GM12891 (cell line): ENCODE results near the gene HNRNPC.
"Not testable (repeated sequence)": the region's sequence is repeated elsewhere in the genome, so short reads cannot be mapped to it uniquely, and the experiment has no call there.

Experiments used
- DNase-seq: peaks from one replicate; pipeline ENCODE4 v3.0.0; 2011; ENCODE audit warnings: low spot score; ENCODE audit not compliant: insufficient read length
- FAIRE-seq: peaks from 2 replicates; lab custom pipeline; 2011; peaks lifted over from hg19 to GRCh38; lab: Jason Lieb, UNC
- PAX5 ChIP-seq: IDR thresholded peaks from 2 replicates; pipeline ENCODE4 v1.6.1; 2011; ENCODE audit warnings: low read length, moderate library complexity, mild to moderate bottlenecking; ENCODE audit not compliant: insufficient read depth, severe bottlenecking
- POLR2A ChIP-seq: IDR thresholded peaks from 2 replicates; pipeline ENCODE4 v1.6.1; 2011; ENCODE audit warnings: low read depth, low read length, control low read depth
- POLR2AphosphoS5 ChIP-seq: IDR thresholded peaks from 2 replicates; pipeline ENCODE4 v1.6.1; 2011; ENCODE audit warnings: low read depth, low read length, control low read depth
- POU2F2 ChIP-seq: IDR thresholded peaks from 2 replicates; pipeline ENCODE4 v1.6.1; 2011; ENCODE audit warnings: low read depth, mild to moderate bottlenecking, control low read depth, low read length, moderate library complexity
- SPI1 ChIP-seq: IDR thresholded peaks from 2 replicates; pipeline ENCODE4 v1.6.1; 2011; ENCODE audit warnings: low read depth, low read length, control low read depth
- TAF1 ChIP-seq: IDR thresholded peaks from 2 replicates; pipeline ENCODE4 v1.6.1; 2011; ENCODE audit warnings: low read depth, low read length, control low read depth

Gene HNRNPC

DNA sequence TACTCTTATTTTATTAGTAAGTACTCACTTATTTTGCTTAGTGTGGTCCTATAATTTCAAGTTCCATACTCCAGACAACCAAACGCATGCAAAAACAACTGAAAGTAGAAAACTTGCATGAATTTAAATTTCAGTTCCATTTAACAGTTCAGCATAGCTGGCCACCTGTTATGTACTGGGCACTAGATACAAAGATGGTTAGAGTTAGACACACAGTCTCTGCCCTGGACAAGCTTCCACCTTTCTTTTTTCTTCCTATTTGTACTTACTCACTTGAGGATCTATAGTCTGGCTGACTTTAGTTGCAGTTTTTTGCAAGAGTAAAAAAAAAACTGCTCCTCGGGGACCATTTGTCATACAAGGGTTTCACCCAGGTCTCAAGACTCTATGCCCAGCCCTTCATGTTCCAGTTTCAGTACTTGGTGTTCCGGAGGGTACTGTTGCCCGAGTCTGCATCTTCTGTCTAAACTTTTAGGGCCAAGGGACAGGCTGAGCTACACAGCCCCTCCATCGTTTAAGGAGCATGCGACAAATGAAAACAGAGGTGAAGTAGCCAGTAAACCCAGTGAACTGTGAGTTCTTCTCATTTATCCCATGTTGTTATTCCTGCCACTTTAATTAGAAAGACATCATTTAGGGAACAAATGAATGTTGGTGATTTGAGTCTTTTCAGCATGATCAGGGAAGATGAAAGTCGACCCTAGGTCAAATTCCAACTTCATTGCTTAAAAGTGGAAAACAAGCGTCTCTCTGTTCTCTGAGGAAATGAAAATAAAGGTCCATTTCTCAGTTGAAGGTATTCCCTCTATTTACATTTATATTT lies 33.0 kb upstream of the HNRNPC start:
- DNase-seq: no peak
- peak; percentile 9 for FAIRE-seq

DNA sequence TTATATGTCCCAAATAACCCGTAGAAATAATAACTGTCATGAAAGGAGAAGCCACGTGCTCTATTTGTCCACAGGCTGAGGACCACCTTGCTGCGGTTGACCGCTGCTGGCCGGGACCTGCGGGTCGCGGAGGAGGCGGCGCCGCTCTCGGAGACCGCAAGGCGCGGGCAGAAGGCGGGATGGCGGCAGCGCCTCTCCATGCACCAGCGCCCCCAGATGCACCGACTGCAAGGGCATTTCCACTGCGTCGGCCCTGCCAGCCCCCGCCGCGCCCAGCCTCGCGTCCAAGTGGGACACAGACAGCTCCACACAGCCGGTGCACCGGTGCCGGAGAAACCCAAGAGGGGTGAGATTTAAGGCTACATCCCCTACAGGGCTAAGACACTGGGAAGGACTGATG lies 31.6 kb upstream of the HNRNPC start:
- DNase-seq (peak; percentile 41), FAIRE-seq (peak; percentile 66)
- no peak for TF ChIP-seq SPI1
- TF ChIP-seq TAF1: no peak
- TF ChIP-seq PAX5: no peak

More for the DNA sequence above, 33.0 kb upstream of the HNRNPC start:
- TF ChIP-seq POU2F2 (no peak), PAX5 (no peak), POLR2A (no peak), POLR2AphosphoS5 (no peak), SPI1 (no peak), TAF1 (no peak)

DNA sequence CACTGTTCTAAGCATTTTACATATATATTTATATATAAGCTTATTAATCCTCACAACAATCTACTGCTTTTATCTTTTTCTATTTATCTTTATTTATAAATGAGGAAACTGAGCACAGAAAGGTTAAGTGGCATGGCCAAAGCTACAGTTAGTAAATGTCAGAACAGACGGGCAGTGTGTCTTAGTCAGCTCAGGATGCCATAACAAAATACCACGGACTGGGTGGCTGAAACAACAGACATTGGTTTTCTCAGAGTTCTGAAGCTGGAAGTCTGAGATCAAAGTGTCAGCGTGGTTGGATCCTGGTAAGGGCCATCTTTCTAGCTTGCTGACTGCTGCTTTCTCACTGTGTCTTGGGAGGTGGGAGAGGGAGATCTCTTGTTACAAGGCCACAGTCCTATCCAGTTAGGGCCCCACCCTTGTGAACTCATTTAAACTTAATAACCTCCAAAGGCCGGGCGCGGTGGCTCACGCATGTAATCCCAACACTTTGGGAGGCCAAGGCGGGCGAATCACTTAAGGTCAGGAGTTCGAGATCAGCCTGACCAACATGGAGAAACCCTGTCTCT lies 30.4 kb upstream of the HNRNPC start:
- DNase-seq: no peak
- no peak for TF ChIP-seq POLR2A
- no peak for TF ChIP-seq SPI1
- no peak for TF ChIP-seq PAX5
- no peak for TF ChIP-seq TAF1
- TF ChIP-seq POU2F2: no peak
- no peak for TF ChIP-seq POLR2AphosphoS5
- no peak for FAIRE-seq

DNA sequence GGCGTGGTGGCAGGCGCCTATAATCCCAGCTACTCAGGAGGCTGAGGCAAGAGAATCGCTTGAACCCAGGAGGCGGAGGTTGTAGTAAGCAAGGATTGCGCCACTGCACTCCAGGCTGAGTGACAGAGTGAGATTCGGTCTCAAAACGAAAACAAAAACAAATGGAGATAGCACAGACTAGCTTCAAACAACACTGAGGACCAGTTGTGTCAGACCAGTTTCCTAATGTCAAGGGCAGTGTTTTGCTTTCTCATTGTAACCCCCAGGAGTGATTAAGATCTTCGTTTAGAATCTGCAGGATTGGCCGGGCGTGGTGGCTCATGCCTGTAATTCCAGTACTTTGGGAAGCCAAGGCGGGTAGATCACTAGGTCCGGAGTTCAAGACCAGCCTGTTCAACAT lies 29.1 kb upstream of the HNRNPC start:
- FAIRE-seq (no peak), DNase-seq (no peak)

DNA sequence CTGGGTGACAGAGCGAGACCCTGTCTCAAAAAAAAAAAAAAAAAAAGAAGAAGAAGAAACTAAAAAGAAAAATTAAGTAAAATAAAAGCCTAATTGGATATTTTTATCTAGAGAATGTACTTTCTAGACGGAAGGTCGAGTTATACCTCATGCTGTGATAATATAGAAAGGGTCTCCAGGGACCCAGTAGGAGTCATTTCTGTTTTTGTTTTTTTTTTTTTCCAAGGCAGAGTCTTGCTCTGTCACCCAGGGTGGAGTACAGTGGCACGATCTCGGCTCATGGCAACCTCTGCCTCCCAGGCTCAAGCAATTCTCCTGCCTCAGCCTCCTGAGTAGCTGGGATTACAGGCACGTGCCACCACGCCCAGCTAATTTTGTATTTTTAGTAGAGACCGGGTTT lies 24.8 kb upstream of the HNRNPC start:
- not testable (repeated sequence) for DNase-seq, FAIRE-seq

More for the DNA sequence above, 29.1 kb upstream of the HNRNPC start:
- no peak for TF ChIP-seq PAX5
- no peak for TF ChIP-seq POU2F2
- no peak for TF ChIP-seq POLR2A
- no peak for TF ChIP-seq SPI1
- TF ChIP-seq TAF1: no peak
- TF ChIP-seq POLR2AphosphoS5: no peak

DNA sequence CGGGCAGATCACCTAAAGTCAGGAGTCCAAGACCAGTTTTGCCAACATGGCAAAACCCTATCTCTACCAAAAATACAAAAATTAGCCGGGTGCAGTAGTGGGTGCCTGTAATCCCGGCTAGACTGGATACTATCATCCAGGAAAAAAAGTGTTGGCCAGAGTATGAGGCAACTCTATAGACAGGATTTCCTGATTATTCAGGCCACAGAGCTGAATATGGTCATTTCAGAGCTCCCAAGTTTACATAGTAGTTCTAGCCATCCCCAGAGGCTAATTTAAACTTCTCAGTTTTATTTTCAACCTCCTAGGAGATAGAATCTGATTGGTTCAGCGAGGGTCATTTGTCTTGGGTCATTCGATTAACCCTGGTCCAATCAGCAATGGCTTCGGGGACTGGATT lies 17.9 kb upstream of the HNRNPC start:
- TF ChIP-seq POU2F2 (no peak), POLR2A (no peak), SPI1 (no peak), TAF1 (no peak), PAX5 (no peak), POLR2AphosphoS5 (no peak)
- FAIRE-seq (no peak), DNase-seq (no peak)

DNA sequence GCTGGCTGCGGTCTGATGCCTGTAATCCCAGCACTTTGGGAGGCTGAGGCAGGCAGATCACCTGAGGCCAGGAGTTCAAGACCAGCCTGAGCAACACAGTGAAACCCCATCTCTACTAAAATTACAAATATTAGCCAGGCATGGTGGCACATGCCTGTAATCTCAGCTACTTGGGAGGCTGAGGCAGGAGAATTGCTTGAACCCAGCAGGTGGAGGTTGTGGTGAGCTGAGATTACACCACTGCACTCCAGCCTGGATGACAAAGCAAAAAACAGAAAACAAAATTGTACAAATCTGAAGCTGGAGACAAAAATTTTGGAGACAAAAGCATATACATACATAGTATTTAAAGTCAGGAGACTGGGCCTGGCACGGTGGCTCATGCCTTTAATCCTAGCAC lies 17.3 kb upstream of the HNRNPC start:
- not testable (repeated sequence) for FAIRE-seq, DNase-seq

DNA sequence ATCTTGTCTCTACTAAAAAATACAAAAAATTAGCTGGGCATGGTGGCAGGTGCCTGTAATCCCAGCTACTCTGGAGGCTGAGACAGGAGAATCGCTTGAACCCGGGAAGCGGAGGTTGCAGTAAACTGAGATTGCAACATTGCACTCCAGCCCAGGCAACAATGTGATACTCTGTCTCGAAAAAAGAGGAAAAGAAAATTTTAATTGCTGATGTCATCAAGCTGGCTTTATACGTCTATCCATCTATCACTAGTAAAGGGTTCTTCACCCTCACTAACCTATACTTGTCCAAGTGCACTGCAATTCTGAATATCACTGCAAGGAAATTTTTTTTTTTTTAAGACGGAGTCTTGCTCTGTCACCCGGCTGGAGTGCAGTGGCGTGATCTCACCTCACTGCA lies 12.7 kb upstream of the HNRNPC start:
- FAIRE-seq, DNase-seq: not testable (repeated sequence)

DNA sequence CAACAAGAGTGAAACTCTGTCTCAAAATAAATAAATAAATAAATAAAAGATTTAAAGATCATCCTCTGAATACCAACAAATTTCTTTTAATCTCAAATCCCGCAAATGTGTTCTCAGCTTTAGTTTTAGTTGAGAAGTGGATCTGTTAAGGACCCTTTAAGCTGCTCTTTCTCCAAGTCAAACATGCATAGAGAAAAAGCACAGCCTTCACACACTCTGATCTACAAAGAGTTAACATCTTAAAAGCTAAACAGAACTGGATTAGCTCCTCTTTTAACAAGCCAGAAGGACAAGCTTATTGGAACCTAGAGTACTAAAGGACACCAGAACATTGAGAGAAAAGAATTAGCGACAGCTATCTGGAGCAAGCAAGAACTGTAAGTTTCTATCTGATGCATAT lies 10.5 kb upstream of the HNRNPC start, which contains the start of gene RPGRIP1:
Gene RPGRIP1, plus strand, starts transcription at position 301 of the 400 bp plus-strand sequence. CDS start 7,894 bp downstream, outside the sequence.
- no peak for DNase-seq
- TF ChIP-seq POU2F2 (no peak), TAF1 (no peak), POLR2A (no peak), SPI1 (no peak), PAX5 (no peak)
- no peak for FAIRE-seq

DNA sequence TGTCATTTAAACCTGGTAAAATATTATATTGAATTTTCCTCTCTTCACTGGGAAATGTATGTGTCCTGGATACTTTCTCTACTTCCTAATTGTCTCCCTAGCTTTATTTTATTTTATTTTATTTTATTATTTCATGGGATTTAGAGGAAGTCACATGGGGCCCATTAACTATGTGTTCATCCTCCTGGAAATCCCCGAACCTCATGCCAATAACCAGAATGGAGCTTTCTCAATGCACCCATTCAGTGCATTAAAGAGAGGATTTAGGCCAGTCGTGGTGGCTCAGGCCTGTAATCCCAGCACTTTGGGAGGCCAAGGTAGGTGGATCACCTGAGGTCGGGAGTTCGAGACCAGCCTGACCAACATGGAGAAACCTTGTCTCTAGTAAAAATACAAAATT lies 9.4 kb upstream of the HNRNPC start:
- TF ChIP-seq POU2F2 (no peak), TAF1 (no peak), SPI1 (no peak), POLR2AphosphoS5 (no peak), PAX5 (no peak), POLR2A (no peak)
- FAIRE-seq (no peak), DNase-seq (no peak)

DNA sequence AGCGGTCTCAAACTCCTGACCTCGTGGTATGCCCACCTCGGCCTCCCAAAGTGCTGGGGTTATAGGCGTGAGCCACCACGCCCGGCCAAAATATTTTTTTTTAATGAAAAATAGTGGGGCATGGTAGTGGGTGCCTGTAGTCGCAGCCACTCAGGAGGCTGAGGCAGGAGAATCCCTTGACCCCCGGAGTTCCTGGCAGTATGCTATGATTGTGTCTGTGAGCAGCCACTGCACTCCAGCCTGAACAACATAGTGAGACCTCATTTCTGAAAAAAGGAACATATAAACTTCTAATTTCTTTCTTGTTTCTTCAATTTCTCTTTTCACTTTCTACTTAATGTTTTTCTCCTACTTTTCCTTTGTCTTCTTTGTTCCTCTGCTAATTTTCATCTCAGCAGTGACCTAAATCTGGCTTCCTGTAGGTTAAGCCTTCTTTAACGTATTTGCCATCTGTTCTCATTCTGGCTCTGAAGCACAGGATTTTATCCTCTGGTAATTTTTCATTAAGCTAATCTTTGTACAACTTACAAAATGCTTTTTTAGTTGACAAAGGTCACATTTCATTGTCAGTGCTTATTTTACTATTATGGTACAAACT lies 6.1 kb upstream of the HNRNPC start:
- FAIRE-seq (no peak), DNase-seq (no peak)
- no peak for TF ChIP-seq SPI1
- no peak for TF ChIP-seq POU2F2
- no peak for TF ChIP-seq PAX5
- TF ChIP-seq TAF1: no peak
- no peak for TF ChIP-seq POLR2AphosphoS5
- TF ChIP-seq POLR2A: no peak

DNA sequence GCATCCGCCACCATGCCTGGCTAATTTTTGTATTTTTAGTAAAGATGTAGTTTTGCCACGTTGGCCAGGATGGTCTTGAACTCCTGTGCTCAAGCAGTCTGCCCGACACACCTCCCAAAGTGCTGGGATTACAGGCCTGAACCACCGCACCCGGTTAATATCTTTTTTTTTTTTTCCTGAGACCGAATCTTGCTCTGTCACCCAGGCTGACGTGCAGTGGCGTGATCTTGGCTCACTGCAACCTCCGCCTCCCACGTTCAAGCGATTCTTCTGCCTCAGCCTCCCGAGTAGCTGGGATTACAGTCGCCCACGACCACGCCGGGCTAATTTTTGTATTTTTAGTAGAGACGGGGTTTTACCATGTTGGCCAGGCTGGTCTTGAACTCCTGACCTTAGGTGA lies 3.4 kb upstream of the HNRNPC start:
- not testable (repeated sequence) for DNase-seq, FAIRE-seq
